HG02852 (cell line): Measurements from ENCODE around the gene ALKBH6.
"Not testable (repeated sequence)": the region's sequence is repeated elsewhere in the genome, so short reads cannot be mapped to it uniquely, and the experiment has no call there.

Experiments
- ATAC-seq: cut with Tn5 transposase; IDR thresholded peaks from one replicate; pipeline ENCODE4 v1.9.1; 2021; ENCODE audit warnings: mild to moderate bottlenecking, moderate library complexity; ENCODE audit not compliant: unreplicated experiment

Gene ALKBH6

DNA sequence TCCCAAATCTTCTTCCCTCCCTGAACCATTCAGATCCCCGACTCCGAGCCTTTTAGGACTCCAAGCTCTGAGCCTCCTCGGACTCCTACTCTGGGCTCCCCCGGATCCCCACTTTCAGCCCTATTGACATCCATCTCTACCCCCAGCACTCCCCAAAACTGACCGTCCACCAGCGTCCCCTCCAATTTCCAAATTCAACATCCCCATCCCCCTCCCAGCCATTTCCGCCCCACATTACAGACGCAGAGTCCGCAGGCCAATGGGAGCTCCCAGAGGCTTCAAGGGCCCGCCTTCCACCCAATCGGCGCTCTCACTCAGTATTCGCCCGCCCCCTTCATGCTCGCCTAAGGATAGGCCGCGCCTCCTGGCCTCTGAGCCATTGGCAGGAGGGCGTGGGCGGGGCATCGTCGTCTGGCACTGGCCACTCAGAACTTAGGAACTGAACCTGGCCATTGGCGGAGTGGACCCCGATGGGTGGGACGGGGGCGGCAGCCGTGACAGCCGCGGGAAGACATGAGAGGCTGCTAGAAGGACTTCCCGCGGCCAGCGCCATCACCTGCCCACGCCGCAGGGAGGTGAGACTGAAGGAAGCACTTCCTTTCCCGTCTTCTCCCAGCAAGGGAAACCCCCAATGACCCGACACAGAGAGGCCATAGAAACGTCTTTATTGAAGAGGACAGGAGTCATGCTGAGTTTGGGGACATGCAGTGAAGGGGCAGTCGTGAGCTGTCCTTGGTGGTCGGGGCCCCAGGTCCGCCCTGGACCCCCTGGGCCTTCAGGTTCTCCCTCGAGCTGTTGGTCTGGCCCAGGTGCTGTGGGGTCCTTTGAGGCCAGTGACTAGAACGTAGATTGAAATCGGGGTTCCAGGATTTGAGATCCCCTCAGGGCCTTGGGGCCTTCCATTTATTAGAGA, at the start of gene ALKBH6:
Gene ALKBH6 (minus strand): TSS at position 202 of the 913 bp plus-strand sequence. CDS start 816 bp downstream, outside the sequence.
- peak; percentile 96 for ATAC-seq

- no peak for ATAC-seq
These were observed 47.4 kb upstream of the ALKBH6 start for GRCh38 chr19:36061367-36061766.

GRCh38 chr19:36060430-36060829, 46.4 kb upstream of the ALKBH6 start:
- ATAC-seq: no peak

- no peak for ATAC-seq
These were observed 45.3 kb upstream of the ALKBH6 start for GRCh38 chr19:36059180-36059910.

DNA sequence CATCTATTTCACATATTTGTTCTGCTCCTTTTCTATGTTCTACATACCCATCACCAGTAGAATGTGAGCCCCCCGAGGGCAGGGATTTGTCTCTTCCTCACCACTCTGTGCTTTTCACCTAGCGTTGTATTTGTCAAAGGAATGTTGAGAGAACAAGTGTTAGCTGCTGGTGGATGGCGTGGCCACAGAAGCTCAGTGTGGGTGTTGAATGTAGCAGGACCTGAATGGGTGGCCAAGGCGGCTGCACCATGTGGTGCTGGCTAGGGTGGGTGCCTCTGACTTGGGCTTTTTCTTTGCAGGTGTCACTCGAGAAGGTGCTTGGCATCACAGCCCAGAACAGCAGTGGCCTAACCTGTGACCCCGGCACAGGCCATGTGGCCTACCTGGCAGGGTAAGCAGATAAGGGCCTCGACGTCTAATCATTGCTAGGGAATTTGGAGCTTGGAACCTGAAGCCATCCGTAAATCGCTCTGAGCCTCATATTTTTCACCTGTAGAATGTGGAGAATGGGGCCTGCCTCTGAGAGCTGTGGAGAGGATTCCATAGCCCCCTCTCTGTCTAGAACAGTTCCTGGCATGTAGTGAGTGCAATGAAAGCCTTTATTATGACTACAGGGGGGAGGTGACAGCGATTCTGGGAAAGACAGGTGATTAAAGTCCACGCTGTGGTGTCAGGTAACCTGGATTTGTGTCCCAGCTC, 44.6 kb upstream of the ALKBH6 start:
- ATAC-seq: no peak

DNA sequence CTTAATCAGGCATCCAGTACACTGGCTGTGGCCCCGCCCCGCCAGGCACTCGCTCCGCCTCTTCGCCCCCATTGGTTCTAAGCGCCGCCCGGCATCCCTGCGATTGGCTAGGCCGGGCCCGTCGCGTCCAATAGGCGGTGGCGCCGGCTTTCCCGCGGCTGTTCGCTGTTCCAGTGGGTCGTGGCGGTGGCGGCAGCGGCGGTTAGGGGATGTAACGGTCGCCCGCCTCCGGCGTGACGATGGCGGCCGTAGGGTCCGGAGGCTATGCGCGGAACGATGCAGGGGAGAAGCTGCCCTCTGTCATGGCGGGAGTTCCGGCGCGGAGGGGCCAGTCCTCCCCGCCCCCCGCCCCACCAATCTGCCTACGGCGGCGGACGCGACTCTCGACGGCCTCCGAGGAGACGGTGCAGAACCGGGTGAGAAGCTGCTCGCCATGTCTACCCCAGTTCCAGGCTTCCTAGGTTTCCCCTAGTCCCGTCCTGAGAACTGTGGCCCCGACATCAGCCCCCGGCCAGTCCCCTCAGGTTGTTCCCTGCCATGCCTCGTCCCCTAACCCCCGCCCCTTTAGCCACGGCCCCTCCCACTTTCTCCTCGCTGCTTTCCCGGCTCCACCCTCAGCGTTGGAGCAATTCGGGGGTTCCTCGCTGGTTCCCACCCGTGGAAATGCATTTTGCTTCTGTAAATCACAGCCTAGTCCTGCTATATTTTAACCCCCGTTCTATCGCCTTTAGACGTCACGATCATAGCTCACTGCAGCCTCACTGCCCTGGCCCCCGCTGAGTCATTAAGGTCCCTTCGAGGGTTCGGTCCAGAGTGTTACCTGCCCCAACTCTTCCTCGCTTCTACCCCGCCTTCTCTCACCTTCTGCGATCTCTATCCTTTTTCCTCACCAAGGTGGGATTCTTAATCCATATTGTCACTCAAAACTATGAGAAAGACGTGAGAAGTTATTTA, 41.0 kb upstream of the ALKBH6 start, which contains the start of gene WDR62:
Gene WDR62 (plus strand): TSS at position 165 of the 954 bp plus-strand sequence. CDS start 75 bp downstream, at position 240.
- ATAC-seq: peak; percentile 67

GRCh38 chr19:36054119-36054732, 40.2 kb upstream of the ALKBH6 start, which contains the start of gene THAP8:
TSS of gene THAP8 (minus strand) at chr19:36054285. CDS start at chr19:36054217, 68 bp downstream.
- peak; percentile 76 for ATAC-seq

GRCh38 chr19:36051637-36052036, 37.6 kb upstream of the ALKBH6 start:
- no peak for ATAC-seq

DNA sequence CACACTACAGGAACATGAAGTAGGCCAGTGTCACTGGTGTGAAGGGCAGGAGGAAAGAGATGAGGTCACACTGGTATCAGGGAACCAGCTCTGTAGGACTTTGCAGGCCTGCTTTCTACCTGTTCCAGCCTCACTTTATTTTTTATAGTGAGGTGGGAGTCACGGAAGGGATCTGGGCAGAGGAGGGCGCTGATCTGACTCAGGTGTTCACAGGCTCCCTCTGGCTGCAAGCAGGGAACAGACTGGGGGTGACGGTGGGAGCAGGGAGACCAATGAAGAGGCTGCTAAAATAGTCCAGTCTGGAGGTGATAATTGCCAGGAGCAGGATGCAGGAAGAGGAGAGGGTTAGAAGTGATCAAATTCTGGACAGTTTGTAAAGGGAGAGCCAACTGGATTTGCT, 37.2 kb upstream of the ALKBH6 start:
- ATAC-seq: no peak

GRCh38 chr19:36049080-36049698, 35.2 kb upstream of the ALKBH6 start:
- ATAC-seq: no peak

DNA sequence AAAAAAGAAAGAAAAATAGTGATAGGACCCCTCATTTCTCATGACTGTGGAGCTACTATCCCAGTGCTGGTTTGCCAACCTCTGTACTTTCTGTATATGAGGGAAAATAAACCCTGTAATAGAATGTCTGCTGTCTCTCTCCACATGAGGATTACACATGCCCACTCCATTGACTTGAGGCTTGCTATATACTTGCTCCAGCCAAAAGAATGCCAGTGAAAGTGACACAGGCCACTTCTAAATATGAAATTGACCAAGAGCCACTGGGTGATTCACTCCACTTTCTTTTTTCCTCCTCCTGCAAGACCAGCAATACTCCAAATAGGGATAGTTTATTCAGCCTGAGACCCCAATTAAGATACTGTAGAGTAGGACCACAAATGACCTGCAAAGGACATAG, 33.8 kb upstream of the ALKBH6 start:
- ATAC-seq: no peak

DNA sequence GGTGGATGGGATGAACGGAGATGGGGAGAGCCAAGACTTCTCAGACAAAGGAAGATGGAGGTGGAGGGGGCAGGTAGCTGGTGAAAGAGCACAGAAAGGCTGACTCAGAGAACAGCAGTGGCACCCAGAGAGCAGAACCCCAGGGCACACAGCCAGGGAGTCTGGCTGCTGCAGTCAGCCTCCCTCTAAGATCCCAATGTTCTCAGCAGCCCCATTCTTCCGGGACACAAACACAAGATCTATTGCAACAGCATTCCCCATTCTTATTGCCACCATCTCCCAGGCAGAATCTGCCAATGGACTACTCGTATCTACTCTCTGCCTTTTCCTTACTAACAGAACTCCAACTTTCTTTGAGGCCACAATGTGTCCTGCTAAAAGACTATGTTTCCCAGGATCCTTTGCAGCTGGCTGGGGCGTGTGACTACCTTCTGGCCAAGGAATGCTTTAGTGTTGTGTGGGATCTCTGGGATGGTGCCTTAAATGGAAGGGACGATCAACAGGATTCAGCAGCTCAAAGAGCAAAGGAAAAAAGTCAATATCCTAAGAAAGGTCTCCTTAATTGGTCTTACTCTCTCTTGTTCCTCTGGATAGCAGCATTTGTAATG, 32.5 kb upstream of the ALKBH6 start:
- no peak for ATAC-seq

DNA sequence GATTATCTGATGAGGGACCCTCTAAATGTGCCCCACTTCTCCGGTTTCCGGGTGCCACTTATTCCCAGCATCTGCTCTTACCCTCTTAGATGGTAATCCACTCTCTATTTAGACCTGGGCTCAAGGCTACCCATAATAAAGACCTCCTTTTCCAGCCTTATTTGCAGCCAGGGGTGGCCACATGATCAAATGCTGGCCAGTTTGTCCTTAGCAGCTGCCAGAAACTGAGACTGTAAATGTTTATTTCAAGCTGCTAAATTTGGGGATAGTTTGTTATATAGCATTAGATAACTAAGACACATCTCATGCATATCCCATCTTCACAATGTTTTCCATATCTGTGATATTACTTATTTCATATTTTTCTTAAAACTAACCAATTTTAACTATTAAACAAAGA, 29.9 kb upstream of the ALKBH6 start:
- no peak for ATAC-seq

GRCh38 chr19:36041831-36042230, 27.8 kb upstream of the ALKBH6 start:
- ATAC-seq: no peak

GRCh38 chr19:36041092-36041491, 27.1 kb upstream of the ALKBH6 start:
- not testable (repeated sequence) for ATAC-seq

DNA sequence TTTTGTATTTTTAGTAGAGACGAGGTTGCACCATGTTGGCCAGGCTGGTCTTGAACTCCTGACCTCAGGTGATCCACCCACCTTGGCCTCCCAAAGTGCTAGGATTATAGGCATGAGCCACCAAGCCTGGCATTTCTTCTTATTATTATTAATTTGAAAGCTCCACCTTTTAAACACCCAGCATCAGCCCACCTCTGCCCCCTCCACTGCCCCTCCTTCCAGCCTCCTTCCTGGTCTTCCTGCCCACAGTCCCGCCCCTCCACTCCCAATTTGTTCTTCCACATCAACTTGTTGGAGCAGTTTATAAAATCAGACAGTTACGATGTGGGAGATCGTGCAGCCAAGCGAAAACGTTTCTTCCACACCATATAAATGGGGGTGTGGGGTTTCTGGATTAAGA, 26.5 kb upstream of the ALKBH6 start:
- no peak for ATAC-seq

DNA sequence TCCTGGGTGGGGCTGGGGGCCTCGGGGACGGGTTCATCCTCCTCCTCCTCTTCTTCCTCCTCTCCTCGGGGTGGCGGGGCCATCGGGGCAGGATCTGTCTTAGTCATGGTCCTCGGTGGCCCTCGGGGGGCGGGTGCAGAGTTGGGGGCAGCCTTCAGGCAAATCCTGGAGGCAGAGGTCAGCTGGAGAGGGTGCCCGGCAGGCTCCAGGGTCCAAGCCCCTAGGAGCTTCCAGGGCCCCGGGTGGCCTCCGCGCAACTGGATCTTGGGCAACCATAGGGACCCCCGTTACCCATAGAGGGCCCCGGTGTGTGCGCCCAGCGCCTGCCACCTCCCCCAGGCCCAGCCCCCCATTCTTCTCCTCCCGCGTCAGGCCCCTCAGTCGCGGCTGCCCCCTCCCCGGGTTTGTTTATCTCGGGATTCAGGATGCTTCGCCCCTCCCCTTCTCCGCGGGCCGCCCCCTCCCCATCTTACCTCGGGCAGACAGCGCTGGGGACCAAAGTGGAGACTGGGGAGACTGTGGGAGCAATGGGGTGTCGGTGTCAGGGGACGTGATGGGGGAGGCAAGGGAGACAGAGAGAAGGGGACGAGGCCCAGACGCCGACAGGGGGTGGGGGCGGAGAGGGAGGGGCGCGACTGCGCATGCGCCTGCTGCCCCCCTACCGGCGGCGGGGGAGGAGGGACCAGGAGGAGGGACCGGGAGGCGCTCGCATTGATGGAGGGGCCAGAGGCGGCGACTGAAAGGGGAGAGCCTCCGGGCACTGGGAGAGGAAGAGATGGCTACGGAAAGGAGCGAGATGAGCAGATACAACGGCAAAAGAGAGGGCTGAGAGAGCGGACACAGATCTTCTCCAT, 18.5 kb upstream of the ALKBH6 start, which contains the start of gene CLIP3:
Gene CLIP3 (minus strand): TSS at position 623 of the 854 bp plus-strand sequence. CDS start 516 bp downstream, at position 107.
- ATAC-seq: no peak

DNA sequence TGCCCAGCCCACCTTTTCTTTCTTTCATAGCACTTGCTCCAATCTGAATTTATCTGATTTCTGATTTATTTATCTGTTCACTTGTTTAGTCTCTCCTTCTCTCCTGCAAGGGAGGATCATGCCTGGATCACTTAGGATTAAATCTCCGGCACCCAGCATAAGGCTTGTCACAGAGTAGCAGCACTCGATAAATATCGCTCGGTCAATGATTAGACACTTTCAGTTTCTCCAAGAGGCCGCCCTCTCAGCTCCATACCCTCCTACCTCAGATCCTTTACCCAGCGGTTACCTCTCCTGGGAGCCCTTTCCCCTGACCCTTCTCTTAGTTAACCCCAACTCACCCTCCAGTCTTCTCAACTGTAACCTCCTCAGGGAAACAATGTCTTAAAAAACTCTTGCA, 17.3 kb upstream of the ALKBH6 start:
- no peak for ATAC-seq
